Heart left ventricle (tissue), 16 donors: ENCODE measurements around the gene GSG1L2. TPM values are rescaled to one million over a fixed set of nuclear protein-coding genes. Genes with fewer than 3 reads are reported as not detected.

Experiments used
- ATAC-seq, 4 donors: fragments of 200-7000 bp; cut with Tn5 transposase; one replicate each; pipeline ENCODE4 v1.9.1; 2020 to 2022; ENCODE audit warnings: moderate library complexity in 4 of 4, mild to moderate bottlenecking in 3 of 4, moderate number of reproducible peaks in 1 of 4
- DNase-seq, 5 donors: peaks; one replicate each; pipeline ENCODE4 v3.0.0-alpha.2; 2020
- H3K27ac ChIP-seq, 12 donors: fragments of 200-600 bp; sonication (generic) in 4 of 12; one replicate each; pipeline versions ENCODE4 v1.5.0 to v1.8.0; 2016 to 2022; ENCODE audit warnings: mild to moderate bottlenecking in 2 of 12
- H3K27me3 ChIP-seq, 9 donors: fragments of 200-600 bp; sonication (generic) in 2 of 9; one replicate each; pipeline versions ENCODE4 v1.5.1 to v1.8.0; 2016 to 2022; ENCODE audit warnings: mild to moderate bottlenecking in 3 of 9
- H3K36me3 ChIP-seq, 9 donors: fragments of 200-600 bp; sonication (generic) in 2 of 9; one replicate each; pipeline versions ENCODE4 v1.5.0 to v1.8.0; 2018 to 2022; ENCODE audit warnings: mild to moderate bottlenecking in 2 of 9
- H3K4me1 ChIP-seq, 12 donors: fragments of 200-600 bp; sonication (generic) in 4 of 12; one replicate each; pipeline versions ENCODE4 v1.5.0 to v1.8.0; 2016 to 2022; ENCODE audit warnings: mild to moderate bottlenecking in 3 of 12
- H3K4me3 ChIP-seq, 12 donors: fragments of 200-600 bp; sonication (generic) in 4 of 12; one replicate each; pipeline versions ENCODE4 v1.5.0 to v1.8.0; 2017 to 2022; ENCODE audit warnings: mild to moderate bottlenecking in 9 of 12, moderate library complexity in 4 of 12
- H3K9me3 ChIP-seq, 12 donors: fragments of 200-600 bp; sonication (generic) in 4 of 12; one replicate each; pipeline versions ENCODE4 v1.5.0 to v1.8.0; 2016 to 2022; ENCODE audit warnings: mild to moderate bottlenecking in 1 of 12
- POLR2A ChIP-seq, 2 donors: fragments of 450-650 bp; IDR thresholded peaks; one replicate each; pipeline ENCODE4 v1.6.1; 2017; ENCODE audit warnings: antibody characterized with exemption in 2 of 2, mild to moderate bottlenecking in 2 of 2, moderate library complexity in 2 of 2
- WGBS, 4 donors: extraction: QIAGEN DNeasy Blood & Tissue Kit in 2 of 4; methylation state at CpG; one replicate each; pipeline versions ENCODE4 v1.1.5 to v1.1.7; 2013 to 2018; 5-methylcytosine and 5-hydroxymethylcytosine counted together
- intact Hi-C, 10 donors: fragments of 100-400 bp; cut with DNase I; formaldehyde crosslinking; loops; one replicate each; pipeline versions ENCODE4 v1.11.1 to v1.14.2; 2022
- polyA plus RNA-seq, 2 donors: library from polyadenylated mRNA; stranded (reverse); fragments of 200-250 nt; gene quantifications; one replicate each; pipeline ENCODE4 v1.2.3, GENCODE V29; 2013
- total RNA-seq, 9 donors: library from RNA; depleted of rRNA in 2 of 9; stranded (reverse); fragments of >200 nt in 2 of 9; fragmentation: NEBNext Ultra II Directional in 3 of 9; extraction: Animal tissue kit (Norgen Biotek cat#: 25700) in 3 of 9; gene quantifications; one replicate each; pipeline versions ENCODE4 v1.1.0 to v1.2.4, GENCODE V29; 2016 to 2023
- TF ChIP-seq, protein P1 (sequence below), 12 donors: fragments of 200-600 bp; sonication (generic) in 4 of 12; IDR thresholded peaks; one replicate each; pipeline versions ENCODE4 v1.5.0 to v1.8.0; 2018 to 2022; ENCODE audit warnings: antibody characterized with exemption in 12 of 12, mild to moderate bottlenecking in 5 of 12
- donor health status: ischemic (EF 13 %, LVEDD 7.1; RV severe dilation, severe dysfunction).
- donor health status: healthy with polysubstance abuse.
- donor health status: DM: no; HTN: yes; CAD: no.
- donor health status: DM: no; HTN: no; CAD: no.
- donor health status: ischemic (EF 25% LVEDD 6.9; RV normal size, moderate dysfunction).
- donor health status: ischemic (EF 25% LVEDD 5.7; RV mildly dilated, moderate dysfunction).
- donor health status: healthy.
- donor health status: DM: yes; HTN: yes; CAD: no.
- donor health status: ischemic (EF 35%, LVEDD 5.7; RV mildly dilated, moderate dysfunction).
- donor health status: nonischemic (EF 11% LVEDD 7.7; RV severe dilation, severe dysfunction).
- donor health status: DM: yes; HTN: yes; CAD: no.
- donor health status: PGD.
- donor health status: ischemic (EF 29% LVEDD 5.4; RV normal size, mild dysfunction).
- donor health status: nonischemic (EF 23%, LVEDD 6.1; RV moderate dilation, normal function).

Gene GSG1L2
- total and polyA plus RNA-seq, 11 donors: not detected

DNA sequence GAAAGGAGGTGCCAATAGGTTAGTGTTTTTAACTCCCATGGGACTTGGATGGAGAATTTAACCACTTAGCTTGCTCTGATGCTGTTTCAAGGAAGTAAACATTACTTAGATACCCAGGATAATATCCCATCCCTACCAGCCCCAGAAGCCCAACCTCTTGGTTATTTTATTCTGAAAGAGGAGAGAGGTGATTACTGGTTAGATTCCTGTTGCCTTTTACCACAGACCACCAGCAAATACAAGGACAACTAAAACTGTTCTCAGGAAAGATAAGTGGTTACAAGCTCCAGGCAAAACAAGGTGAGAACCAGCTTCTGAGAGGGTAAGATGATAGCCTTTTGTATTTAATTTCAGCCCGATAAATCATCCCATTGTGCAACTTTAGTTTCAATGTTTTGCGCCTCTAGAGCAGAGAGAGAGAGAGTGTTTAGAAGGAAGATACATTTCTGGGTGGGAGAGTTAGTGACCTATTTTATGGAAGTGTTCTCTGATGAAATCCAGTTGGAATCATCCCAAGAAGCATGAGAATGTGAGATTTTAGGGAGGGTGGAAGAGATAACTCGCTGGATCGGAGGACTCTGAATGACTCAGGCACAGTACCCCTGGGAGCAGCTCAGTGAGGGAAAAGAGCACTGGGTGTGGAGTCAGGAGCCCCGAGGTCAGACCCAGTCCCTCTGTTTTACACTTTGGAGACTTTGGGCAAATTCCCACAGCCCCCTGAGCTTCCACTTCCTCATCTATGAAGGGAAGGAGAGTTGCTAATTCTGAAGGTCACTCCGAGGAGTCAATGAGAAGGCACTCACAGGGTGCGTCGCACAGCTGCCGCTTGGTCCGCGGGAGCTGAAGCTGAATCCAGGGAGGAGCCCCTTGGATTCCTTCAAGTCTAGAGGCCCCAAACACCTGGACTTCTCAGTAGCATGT lies 15.9 kb upstream of the GSG1L2 start:
- no peaks in the 10 kb centered on the region for H3K36me3 ChIP-seq
- TF ChIP-seq, protein P1, sequence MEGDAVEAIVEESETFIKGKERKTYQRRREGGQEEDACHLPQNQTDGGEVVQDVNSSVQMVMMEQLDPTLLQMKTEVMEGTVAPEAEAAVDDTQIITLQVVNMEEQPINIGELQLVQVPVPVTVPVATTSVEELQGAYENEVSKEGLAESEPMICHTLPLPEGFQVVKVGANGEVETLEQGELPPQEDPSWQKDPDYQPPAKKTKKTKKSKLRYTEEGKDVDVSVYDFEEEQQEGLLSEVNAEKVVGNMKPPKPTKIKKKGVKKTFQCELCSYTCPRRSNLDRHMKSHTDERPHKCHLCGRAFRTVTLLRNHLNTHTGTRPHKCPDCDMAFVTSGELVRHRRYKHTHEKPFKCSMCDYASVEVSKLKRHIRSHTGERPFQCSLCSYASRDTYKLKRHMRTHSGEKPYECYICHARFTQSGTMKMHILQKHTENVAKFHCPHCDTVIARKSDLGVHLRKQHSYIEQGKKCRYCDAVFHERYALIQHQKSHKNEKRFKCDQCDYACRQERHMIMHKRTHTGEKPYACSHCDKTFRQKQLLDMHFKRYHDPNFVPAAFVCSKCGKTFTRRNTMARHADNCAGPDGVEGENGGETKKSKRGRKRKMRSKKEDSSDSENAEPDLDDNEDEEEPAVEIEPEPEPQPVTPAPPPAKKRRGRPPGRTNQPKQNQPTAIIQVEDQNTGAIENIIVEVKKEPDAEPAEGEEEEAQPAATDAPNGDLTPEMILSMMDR (IDR thresholded peaks at IDR 0.05): no peak
- no peak for TF ChIP-seq POLR2A (IDR thresholded peaks at IDR 0.05)
- peak overlapping the region in 1 of 12 donors; percentile 10 for H3K4me3 ChIP-seq
- peak in 3 of 4 donors; percentile 55 to 88 (median 82) for ATAC-seq
- peak; percentile 32 to 78 (median 72) for DNase-seq
- intact Hi-C loops: no loop called here
- no peaks in the 10 kb centered on the region for H3K9me3 ChIP-seq
- no peaks in the 10 kb centered on the region for H3K27me3 ChIP-seq
- 56 to 70% (median 59%) methylated on average over 8 to 11 of the region's 11 CpGs for WGBS, 4 donors
- H3K27ac ChIP-seq: peak overlapping the region in 3 of 12 donors; percentile 10 to 73 (median 22)
- peaks cover 0 to 27% (median 11%) of the 10 kb centered on the region in 12 donors for H3K4me1 ChIP-seq

DNA sequence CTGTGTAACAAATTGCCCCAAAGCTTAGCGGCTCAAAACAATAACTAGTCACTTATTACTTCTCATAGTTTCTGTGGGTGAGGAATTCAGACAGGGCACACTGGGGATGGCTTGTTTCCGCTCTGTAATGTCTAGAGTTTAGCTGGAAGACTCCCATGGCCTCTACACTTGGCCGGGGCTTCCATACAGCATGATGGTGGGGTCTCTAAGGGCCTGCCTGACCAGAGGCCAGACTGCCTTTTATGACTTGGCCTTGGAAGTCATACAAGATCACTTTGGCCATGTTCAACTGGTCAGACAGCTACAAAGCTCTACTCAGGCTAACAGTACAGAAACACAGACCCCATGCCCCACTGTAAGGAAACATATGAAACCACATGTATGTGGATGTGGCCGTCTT lies 12.0 kb upstream of the GSG1L2 start:
- Histone ChIP-seq H3K9me3 (no peaks in the 10 kb centered on the region), H3K4me1 (peaks cover 0 to 16% (median 0%) of the 10 kb centered on the region in 12 donors), H3K4me3 (no peak overlapping the region), H3K36me3 (no peaks in the 10 kb centered on the region), H3K27me3 (no peaks in the 10 kb centered on the region), H3K27ac (no peak overlapping the region)
- no peak for DNase-seq
- ATAC-seq: no peak
- no peak for TF ChIP-seq POLR2A (IDR thresholded peaks at IDR 0.05)
- TF ChIP-seq, protein P1 (IDR thresholded peaks at IDR 0.05): no peak
- intact Hi-C loops: no loop called here
- WGBS, 4 donors: 79 to 92% (median 85%) methylated on average over 3 to 4 of the region's 4 CpGs

DNA sequence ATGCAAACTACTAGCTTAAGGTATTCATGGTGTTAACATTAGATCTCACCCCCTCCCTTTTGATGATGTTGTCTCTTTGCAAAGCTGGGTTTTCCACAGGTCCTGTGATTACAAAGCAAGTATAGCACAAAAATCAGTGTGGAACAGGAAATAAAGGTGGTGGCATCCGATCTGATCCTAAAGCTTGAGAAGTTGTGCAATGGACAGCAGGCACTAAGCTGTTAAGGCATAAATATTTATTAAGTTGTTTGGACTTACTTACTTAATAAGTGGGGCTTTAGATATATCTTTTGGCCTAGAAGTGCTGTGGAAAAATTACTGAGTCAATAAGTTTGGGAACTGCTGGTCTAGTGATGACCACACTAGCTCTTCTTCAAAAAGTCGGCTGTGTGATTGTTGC lies 8.8 kb upstream of the GSG1L2 start:
- Histone ChIP-seq H3K4me1 (no peaks in the 10 kb centered on the region), H3K27ac (peak overlapping the region in 1 of 12 donors; percentile 13), H3K36me3 (no peaks in the 10 kb centered on the region), H3K27me3 (peaks cover 0 to 20% (median 0%) of the 10 kb centered on the region in 9 donors), H3K4me3 (no peak overlapping the region), H3K9me3 (no peaks in the 10 kb centered on the region)
- DNase-seq (no peak), ATAC-seq (no peak)
- no peak for TF ChIP-seq POLR2A (IDR thresholded peaks at IDR 0.05)
- TF ChIP-seq, protein P1 (IDR thresholded peaks at IDR 0.05): no peak
- WGBS, 4 donors: 75 to 95% (median 92%) methylated on average over 2 of the region's 2 CpGs
- intact Hi-C loops: no loop called here

DNA sequence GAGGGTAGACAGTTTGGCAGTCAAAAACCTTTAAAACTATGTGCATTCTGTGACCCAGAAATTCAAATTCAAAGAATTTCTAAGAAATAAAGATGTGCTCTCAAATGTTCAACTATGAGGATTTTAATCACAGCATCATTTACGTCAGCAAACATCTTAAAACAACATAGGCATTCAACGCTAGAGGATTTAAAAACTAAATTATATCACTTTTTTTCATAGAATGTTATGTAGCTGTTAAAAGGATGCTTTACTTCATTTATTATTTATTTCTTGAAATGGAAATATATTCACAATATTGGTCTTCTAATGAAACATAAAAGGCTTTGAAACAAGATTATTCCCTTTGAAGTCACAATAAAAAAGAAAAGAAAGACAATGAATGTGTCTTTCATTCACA lies 7.5 kb upstream of the GSG1L2 start:
- WGBS, 4 donors: 89 to 91% (median 90%) methylated on average over 2 of the region's 2 CpGs
- TF ChIP-seq, protein P1 (IDR thresholded peaks at IDR 0.05): no peak
- TF ChIP-seq POLR2A (IDR thresholded peaks at IDR 0.05): no peak
- H3K27ac ChIP-seq: peak overlapping the region in 1 of 12 donors; percentile 56

More for the DNA sequence above, 7.5 kb upstream of the GSG1L2 start:
- peaks cover 0 to 33% (median 0%) of the 10 kb centered on the region in 9 donors for H3K27me3 ChIP-seq
- H3K4me3 ChIP-seq: no peak overlapping the region
- no peak for DNase-seq
- no peaks in the 10 kb centered on the region for H3K36me3 ChIP-seq
- no peaks in the 10 kb centered on the region for H3K9me3 ChIP-seq
- intact Hi-C loops: no loop called here
- ATAC-seq: no peak
- no peaks in the 10 kb centered on the region for H3K4me1 ChIP-seq
